Hematopoietic multipotent progenitor cell treated with erythropoietin and hydrocortisone succinate and interleukin-3 and kit ligand, for 15 days (in vitro differentiated cells): ENCODE measurements around the gene ROR1.

ENCODE experiments used
- DNase-seq: peaks from one replicate; pipeline ENCODE4 v3.0.0-alpha.2; 2015; ENCODE audit warnings: low spot score

ROR1 gene

DNA sequence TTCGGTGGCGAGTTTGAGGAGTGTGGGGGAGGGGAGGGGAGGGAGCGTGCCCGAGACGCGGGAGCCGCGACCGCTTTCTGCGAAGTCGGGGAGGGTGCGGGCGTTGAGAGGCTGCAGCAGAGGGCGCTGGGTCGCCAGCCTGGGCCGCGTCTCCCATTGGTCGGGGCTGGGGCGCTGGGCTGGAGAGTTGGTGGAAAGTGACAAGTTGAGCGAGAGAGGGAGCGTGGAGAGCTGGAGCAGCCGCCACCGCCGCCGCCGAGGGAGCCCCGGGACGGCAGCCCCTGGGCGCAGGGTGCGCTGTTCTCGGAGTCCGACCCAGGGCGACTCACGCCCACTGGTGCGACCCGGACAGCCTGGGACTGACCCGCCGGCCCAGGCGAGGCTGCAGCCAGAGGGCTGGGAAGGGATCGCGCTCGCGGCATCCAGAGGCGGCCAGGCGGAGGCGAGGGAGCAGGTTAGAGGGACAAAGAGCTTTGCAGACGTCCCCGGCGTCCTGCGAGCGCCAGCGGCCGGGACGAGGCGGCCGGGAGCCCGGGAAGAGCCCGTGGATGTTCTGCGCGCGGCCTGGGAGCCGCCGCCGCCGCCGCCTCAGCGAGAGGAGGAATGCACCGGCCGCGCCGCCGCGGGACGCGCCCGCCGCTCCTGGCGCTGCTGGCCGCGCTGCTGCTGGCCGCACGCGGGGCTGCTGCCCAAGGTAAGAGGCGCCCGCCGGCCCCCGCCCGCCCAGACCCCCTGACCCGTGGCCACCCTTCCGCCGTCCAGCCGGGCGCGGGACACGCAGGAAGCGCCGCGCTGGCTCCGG lies at the start of gene ROR1:
Gene ROR1 (plus strand): TSS at position 203 of the 802 bp plus-strand sequence.
- no peak for DNase-seq

- DNase-seq = no peak
Observed at GRCh38 chr1:63724375-63724899, 49.4 kb upstream of the ROR1 start.

- no peak for DNase-seq
Observed at GRCh38 chr1:63728611-63729226, 45.1 kb upstream of the ROR1 start.

DNA sequence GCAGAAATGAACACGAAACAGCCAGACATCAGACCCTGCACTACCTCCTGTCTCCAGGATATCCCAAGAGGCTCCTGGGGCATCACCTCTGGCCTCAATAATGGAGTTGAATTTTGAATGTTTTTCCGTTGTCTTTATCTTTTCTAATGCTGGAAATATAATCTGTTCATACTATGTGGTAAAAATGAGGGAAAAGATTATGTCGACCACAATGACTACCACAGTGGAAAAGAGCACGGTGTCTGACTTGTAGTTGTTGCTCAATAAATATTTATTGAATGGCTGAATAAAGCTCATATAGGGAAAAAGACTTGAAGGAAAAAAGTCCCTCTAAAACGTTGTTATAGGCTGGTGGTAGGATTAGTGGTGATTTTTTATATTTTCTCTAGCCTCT lies 44.6 kb upstream of the ROR1 start:
- DNase-seq = no peak

- no peak for DNase-seq
Observed at GRCh38 chr1:63730211-63730610, 43.6 kb upstream of the ROR1 start.

- DNase-seq = no peak
Observed at GRCh38 chr1:63731117-63732043, 42.4 kb upstream of the ROR1 start.

DNA sequence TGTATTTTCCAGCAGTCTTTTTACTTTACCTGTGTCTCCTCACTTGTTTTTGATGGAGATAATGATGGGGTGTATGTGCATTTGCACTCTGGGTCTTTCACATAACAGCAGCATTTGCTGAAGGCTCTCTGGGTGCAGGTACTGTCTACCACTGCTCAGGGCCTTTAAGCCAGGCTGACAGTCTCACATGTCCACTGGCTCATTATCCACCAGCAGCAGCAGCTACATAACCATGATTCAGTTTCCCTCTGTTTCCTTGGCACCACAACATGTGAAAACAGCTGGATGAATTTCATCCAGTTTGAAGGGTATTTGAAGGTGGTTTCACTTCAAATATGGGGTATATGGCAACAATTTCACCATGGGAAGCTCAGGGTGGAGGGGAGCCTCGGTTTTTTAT lies 41.2 kb upstream of the ROR1 start:
- DNase-seq = no peak

GRCh38 chr1:63738772-63739171 lies 35.0 kb upstream of the ROR1 start:
- no peak for DNase-seq

- DNase-seq = no peak
Observed at GRCh38 chr1:63739452-63739851, 34.4 kb upstream of the ROR1 start.

GRCh38 chr1:63740432-63740831 lies 33.4 kb upstream of the ROR1 start:
- DNase-seq = no peak

DNA sequence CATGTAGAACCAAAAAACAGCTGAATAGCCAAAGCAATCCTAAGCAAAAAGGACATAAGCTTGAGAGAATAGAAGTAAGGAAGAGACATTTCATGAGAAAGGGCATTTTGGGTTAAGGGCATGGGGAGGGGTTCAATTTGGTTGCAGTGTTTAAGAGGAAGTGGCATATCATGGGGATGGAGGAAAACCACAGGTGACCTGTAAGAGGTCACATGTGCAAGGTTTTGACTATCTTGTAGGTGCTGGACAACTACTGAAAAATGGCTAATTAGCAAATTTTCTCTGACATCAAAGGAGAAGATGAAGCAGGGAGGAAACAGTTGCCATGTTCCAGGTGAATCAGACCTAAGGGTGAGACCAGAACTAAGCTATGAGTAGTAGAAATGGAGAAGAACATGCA lies 31.3 kb upstream of the ROR1 start:
- DNase-seq = no peak

DNA sequence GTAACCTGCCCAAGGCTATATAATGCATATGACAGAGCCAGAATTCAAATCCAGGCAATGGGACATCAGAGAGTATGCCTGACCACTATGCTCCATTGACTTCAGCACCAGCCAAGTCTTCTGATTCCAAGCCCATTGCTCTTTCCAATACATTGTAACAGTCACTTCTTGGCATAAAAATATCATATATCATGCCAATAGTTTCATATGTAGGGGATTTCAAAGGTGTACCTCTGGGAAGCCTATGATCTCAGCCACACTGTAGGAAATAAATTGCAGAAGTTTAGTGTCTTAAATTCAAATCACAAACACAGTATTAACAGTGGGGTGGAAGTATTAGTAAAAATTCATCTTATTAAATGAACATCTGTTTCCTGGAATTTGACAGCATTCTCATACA lies 30.0 kb upstream of the ROR1 start:
- DNase-seq = no peak

DNA sequence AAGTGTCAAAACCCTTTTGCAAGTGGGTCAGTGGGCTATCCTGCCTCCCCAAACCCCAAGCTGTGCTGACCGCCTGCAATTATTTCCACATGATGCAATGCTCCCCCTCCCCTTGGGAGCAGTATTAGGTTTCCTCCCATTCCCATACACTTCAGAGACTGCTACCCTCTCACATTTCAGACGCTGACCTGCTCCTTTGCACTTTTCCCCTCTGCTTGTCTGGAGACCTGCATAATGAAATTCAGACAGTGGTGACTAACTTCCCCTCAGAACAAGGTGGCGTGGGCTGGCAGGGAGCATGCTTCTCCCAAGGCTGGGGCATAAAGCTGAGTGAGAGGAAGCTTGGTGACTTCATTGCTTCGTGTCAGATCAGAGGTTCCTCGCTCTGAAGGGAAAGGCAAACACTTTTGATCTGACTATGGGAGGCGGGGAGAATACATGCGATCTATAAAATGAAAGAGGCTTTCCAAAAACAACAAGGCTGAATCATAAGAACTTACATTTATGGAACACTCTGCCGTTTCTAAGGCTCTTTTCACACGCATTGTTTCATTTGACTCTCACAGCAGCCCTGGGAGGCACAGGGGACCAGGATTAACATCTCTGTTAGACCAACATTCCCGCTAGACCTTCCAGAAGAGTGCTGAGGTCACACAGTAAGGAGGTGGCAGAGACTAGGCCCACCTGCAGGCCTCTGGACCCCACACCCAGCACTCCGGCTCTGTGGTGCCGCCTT lies 27.5 kb upstream of the ROR1 start:
- DNase-seq = no peak

DNA sequence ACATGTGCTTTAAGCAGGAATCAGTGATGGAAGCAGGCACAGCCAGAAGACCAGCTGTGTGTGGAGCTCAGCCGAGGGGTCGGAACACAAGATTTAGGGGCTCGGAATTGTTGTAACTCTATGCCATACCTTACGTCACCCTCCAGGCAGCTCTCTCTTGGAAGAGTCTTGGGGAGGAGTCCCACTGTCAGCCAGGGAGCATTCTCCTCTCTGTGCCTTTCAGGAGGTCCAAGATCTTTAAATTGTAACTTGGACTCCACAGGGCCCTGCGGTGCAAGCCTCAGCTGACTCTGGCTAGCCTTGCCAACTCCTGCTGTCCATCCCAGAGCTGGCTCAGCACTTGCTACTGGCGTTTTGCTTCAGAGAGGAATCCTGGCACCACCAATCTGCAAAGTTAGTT lies 26.4 kb upstream of the ROR1 start:
- no peak for DNase-seq

- no peak for DNase-seq
Observed at GRCh38 chr1:63748046-63748580, 25.7 kb upstream of the ROR1 start.

DNA sequence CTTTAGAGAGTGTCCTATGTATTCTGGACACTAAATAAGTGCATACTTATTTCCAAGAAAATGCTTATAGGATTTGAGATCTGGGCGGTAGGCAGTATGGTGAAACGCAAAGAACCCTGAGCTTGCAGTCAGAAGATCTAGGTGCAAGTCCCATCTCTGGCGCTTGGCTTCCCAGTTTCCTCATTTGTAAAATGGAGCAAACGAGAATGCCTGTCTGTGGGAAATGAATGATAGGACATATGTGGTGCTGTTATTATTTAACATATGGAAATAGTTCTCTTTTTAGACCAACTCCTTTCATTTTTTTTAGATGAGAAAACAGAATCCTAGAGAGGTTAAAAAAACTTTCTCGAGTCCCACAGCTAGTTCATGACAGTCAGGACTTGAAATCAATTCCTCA lies 25.2 kb upstream of the ROR1 start:
- no peak for DNase-seq

DNA sequence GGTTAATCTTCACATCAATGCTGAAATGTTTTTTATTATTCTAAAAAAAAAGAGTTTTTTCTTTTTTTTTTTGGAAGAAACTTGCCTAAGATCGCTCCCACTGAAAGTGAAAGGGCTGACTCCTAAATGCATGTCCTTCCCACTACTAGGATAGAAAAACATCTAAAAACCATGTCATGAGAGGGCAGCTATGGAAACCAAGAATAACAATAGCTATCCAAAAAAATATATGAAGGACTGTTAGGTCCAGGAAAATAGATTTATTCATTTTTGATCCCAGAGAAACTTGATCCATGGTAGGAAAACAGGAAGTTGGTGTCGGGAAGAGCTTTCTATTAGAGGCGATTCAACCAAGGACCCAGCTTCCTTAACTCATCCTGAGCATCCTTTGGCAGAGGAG lies 23.1 kb upstream of the ROR1 start:
- no peak for DNase-seq

- DNase-seq = no peak
Observed at GRCh38 chr1:63752176-63752575, 21.6 kb upstream of the ROR1 start.

DNA sequence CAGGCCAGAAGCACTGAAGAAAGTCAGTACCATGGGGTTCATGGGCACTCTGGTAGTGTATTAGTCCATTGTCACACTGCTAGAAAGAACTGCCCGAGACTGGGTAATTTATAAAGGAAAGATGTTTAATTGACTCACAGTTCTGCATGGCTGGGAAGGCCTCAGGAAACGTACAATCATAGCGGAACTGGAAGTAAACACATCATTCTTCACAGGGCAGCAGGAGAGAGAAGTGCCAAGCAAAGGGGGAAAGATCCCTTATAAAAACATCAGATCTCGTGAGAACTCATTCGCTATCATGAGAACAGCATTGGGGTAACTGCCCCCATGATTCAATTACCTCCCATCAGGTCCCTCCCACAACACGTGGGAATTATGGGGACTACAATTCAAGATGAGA lies 20.2 kb upstream of the ROR1 start:
- no peak for DNase-seq

- DNase-seq = no peak
Observed at GRCh38 chr1:63756839-63757238, 17.0 kb upstream of the ROR1 start.

DNA sequence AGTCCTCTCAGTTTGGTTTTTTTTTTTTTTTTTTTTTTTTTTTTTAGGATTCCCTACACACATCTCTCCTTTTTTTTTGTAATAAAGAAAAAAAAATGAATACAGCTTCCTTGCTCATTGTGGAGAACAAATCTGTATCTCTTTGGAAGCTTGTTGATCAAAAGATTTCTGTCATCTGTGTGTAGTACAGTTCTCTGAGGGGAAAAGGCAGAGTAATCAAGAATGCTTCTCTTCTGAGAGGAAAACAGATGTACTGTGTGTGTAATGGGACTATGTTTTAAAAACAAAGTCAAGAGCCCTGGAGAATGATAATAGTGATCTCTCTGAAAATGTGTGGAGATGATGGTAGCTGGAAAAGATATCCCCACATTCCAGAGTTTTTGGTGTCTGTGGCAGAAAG lies 16.5 kb upstream of the ROR1 start:
- no peak for DNase-seq

DNA sequence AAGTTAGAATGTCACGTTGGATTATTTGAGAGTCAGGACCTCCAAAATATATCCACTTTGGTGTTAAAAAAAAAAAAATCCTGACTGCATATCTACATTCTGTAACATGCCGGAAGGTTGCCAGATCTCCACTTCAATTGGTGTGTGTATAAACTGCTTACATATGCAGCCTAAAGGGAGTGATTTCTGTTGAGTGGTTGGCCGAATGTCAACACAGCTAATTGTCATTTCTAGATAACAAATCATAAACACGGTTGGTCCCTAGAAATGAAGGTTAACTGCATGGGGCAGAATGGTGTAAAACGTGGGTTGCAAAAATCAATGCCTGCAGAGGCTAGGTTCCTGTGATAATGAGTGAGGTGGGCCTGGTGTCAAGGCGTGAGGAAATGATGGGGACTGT lies 15.0 kb upstream of the ROR1 start:
- DNase-seq = no peak
